Suprapubic skin (tissue), 4 donors: ENCODE measurements around the gene DCPS. TPM values are rescaled to one million over a fixed set of nuclear protein-coding genes. Genes with fewer than 3 reads are reported as not detected.

Experiments used
- DNase-seq, 2 donors: peaks; one replicate each; pipeline ENCODE4 v3.0.0-alpha.2; 2019; ENCODE audit warnings: low spot score in 2 of 2
- H3K27ac ChIP-seq: fragments of 200-600 bp; sonication (generic); one replicate; pipeline ENCODE4 v1.5.1; 2019
- H3K27me3 ChIP-seq: fragments of 200-600 bp; sonication (generic); one replicate; pipeline ENCODE4 v1.5.1; 2019
- H3K36me3 ChIP-seq: fragments of 200-600 bp; sonication (generic); one replicate; pipeline ENCODE4 v1.5.1; 2019
- H3K4me1 ChIP-seq: fragments of 200-600 bp; sonication (generic); one replicate; pipeline ENCODE4 v1.5.1; 2019
- H3K4me3 ChIP-seq: fragments of 200-600 bp; sonication (generic); one replicate; pipeline ENCODE4 v1.5.1; 2019; ENCODE audit warnings: mild to moderate bottlenecking
- H3K9me3 ChIP-seq: fragments of 200-600 bp; sonication (generic); one replicate; pipeline ENCODE4 v1.5.1; 2019
- CTCF ChIP-seq, 2 donors: fragments of 200-600 bp in 1 of 2; fragments of 450-650 bp in 1 of 2; sonication (generic) in 1 of 2; IDR thresholded peaks; one replicate each; pipeline ENCODE4 v1.5.1; 2016 to 2019; ENCODE audit warnings: antibody characterized with exemption in 2 of 2, mild to moderate bottlenecking in 1 of 2, moderate library complexity in 1 of 2
- EP300 ChIP-seq: sonication (generic); formaldehyde crosslinking; IDR thresholded peaks from one replicate; pipeline ENCODE4 v1.6.1; 2017; ENCODE audit warnings: antibody characterized with exemption
- POLR2A ChIP-seq, 2 donors: fragments of 450-650 bp; IDR thresholded peaks; one replicate each; pipeline ENCODE4 v1.6.1; 2017; ENCODE audit warnings: antibody characterized with exemption in 2 of 2, mild to moderate bottlenecking in 2 of 2, moderate library complexity in 2 of 2
- POLR2AphosphoS5 ChIP-seq, 3 donors: sonication (generic); formaldehyde crosslinking; IDR thresholded peaks; one replicate each; pipeline ENCODE4 v1.6.1; 2017; ENCODE audit warnings: antibody characterized with exemption in 3 of 3
- WGBS: methylation state at CpG from one replicate; pipeline ENCODE4 v1.1.5; 2018; 5-methylcytosine and 5-hydroxymethylcytosine counted together
- total RNA-seq, 4 donors: library from RNA; depleted of rRNA; stranded (reverse); fragments of >200 nt; gene quantifications; one replicate each; pipeline ENCODE4 v1.1.0, GENCODE V29; 2016

Gene DCPS
- total RNA-seq, 4 donors from 2014 or later = 15.4 to 19.1 (median 17.8) TPM

- Histone ChIP-seq H3K27ac (no peak overlapping the region), H3K4me3 (no peak overlapping the region), H3K36me3 (peaks cover 36% of the 10 kb centered on the region), H3K27me3 (no peaks in the 10 kb centered on the region), H3K4me1 (peaks cover 22% of the 10 kb centered on the region), H3K9me3 (no peaks in the 10 kb centered on the region)
- DNase-seq = peak in 1 of 2 donors; percentile 62
- TF ChIP-seq CTCF (IDR thresholded peaks at IDR 0.05) = no peak
- TF ChIP-seq EP300 = no peak
- no peak for TF ChIP-seq POLR2A (IDR thresholded peaks at IDR 0.05)
- no peak for TF ChIP-seq POLR2AphosphoS5 (IDR thresholded peaks at IDR 0.05)
- WGBS = 76% methylated on average over 14 of the region's 15 CpGs
Measured at GRCh38 chr11:126339073-126339862, 35.4 kb downstream of the DCPS start.

GRCh38 chr11:126339863-126340434 lies 36.1 kb downstream of the DCPS start:
- 52% methylated on average over 10 of the region's 11 CpGs for WGBS
- DNase-seq = peak in 1 of 2 donors; percentile 86
- Histone ChIP-seq H3K4me1 (peaks cover 22% of the 10 kb centered on the region), H3K27ac (peak overlapping the region; percentile 15), H3K4me3 (no peak overlapping the region), H3K9me3 (no peaks in the 10 kb centered on the region), H3K36me3 (peaks cover 43% of the 10 kb centered on the region), H3K27me3 (no peaks in the 10 kb centered on the region)
- TF ChIP-seq POLR2AphosphoS5 (IDR thresholded peaks at IDR 0.05) (peak in 1 of 3 donors; percentile 12), EP300 (no peak)

- peak in 1 of 2 donors; percentile 65 for DNase-seq
- Histone ChIP-seq H3K9me3 (no peaks in the 10 kb centered on the region), H3K4me1 (peaks cover 22% of the 10 kb centered on the region), H3K36me3 (peaks cover 47% of the 10 kb centered on the region), H3K27me3 (no peaks in the 10 kb centered on the region), H3K4me3 (no peak overlapping the region), H3K27ac (no peak overlapping the region)
- TF ChIP-seq POLR2AphosphoS5 (IDR thresholded peaks at IDR 0.05) = no peak
- no peak for TF ChIP-seq POLR2A (IDR thresholded peaks at IDR 0.05)
- no peak for TF ChIP-seq EP300
- TF ChIP-seq CTCF (IDR thresholded peaks at IDR 0.05) = no peak
- WGBS = 60% methylated on average over 7 of the region's 7 CpGs
Measured at GRCh38 chr11:126340960-126341606, 37.2 kb downstream of the DCPS start.

GRCh38 chr11:126341760-126342161 lies 37.9 kb downstream of the DCPS start:
- peaks cover 28% of the 10 kb centered on the region for H3K4me1 ChIP-seq
- DNase-seq = no peak
- H3K4me3 ChIP-seq = no peak overlapping the region
- TF ChIP-seq POLR2A (IDR thresholded peaks at IDR 0.05) = no peak
- TF ChIP-seq EP300 = no peak
- TF ChIP-seq CTCF (IDR thresholded peaks at IDR 0.05) = no peak
- TF ChIP-seq POLR2AphosphoS5 (IDR thresholded peaks at IDR 0.05) = no peak
- 61% methylated on average over 3 of the region's 3 CpGs for WGBS
- H3K9me3 ChIP-seq = no peaks in the 10 kb centered on the region
- H3K27ac ChIP-seq = no peak overlapping the region
- no peaks in the 10 kb centered on the region for H3K27me3 ChIP-seq
- peaks cover 47% of the 10 kb centered on the region for H3K36me3 ChIP-seq

GRCh38 chr11:126343051-126343450 lies 39.2 kb downstream of the DCPS start:
- TF ChIP-seq POLR2AphosphoS5 (IDR thresholded peaks at IDR 0.05) (no peak), EP300 (no peak)
- peak in 1 of 2 donors; percentile 67 for DNase-seq
- peaks cover 45% of the 10 kb centered on the region for H3K36me3 ChIP-seq
- no peaks in the 10 kb centered on the region for H3K9me3 ChIP-seq
- peaks cover 38% of the 10 kb centered on the region for H3K4me1 ChIP-seq
- no peak overlapping the region for H3K27ac ChIP-seq
- WGBS = 95% methylated on average over 13 of the region's 16 CpGs
- H3K4me3 ChIP-seq = no peak overlapping the region
- no peaks in the 10 kb centered on the region for H3K27me3 ChIP-seq
